T-helper 1 cell treated with Interleukin-12 subunit alpha and Interleukin-12 subunit beta and Interleukin-4 antibody, amounts not matched to agents 30 ng/mL and 1 ng/mL, for 36 hours (primary cell): ENCODE data around the gene NTM. TPM values are rescaled to one million over a fixed set of nuclear protein-coding genes. Genes with fewer than 3 reads are reported as not detected.

Source experiments
- intact Hi-C: fragments of 100-400 bp; cut with micrococcal nuclease; formaldehyde crosslinking; loops from one replicate; pipeline ENCODE4 v1.15.1; 2024
- total RNA-seq: library from RNA; stranded (reverse); gene quantifications from 2 replicates; pipeline ENCODE4 v1.2.3, GENCODE V29; 2022

NTM gene
- total RNA-seq, 1 donor from 2014 or later, result not detected

DNA sequence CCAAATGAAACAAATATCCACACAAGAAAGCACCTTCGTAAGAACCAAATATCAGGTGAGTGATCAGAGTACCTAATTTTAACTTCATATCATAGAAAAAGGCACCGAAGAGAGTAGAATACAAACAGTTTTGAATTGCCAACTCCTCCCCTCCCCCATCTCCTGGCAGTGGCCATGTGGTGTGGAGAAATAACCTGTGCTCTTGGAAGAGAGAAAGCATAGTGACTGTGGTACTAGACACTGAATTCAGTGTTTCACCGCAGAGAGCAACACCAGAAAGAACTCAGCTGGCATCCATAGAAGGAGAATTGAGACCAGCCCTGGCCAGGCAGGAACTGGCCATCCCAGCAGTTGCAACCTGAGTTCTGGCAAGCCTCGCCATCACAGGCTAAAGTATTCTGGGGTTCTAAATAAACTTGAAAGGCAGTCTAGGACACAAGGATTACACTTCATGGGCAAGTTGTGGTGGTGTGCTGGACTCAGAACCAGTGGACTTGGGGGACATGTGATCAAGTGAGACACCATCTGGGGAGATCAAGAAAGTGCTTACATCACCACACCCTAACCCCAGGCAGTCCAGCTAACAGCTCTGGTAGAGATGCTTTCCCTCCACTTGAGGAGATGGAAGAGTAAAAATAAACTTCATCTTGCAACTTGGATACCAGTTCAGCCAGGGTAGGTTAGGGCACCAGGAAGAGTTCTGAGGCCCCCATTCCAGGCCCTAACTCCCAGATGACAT lies 1003.2 kb downstream of the NTM start:
- intact Hi-C loops, result no loop called here

GRCh38 chr11:132379540-132379939 lies 1009.1 kb downstream of the NTM start:
- intact Hi-C loops, result no loop called here
